Subcutaneous adipose tissue (tissue), 4 donors: ENCODE data around the gene ICA1. TPM values are rescaled to one million over a fixed set of nuclear protein-coding genes. Genes with fewer than 3 reads are reported as not detected.

Experiments used
- total RNA-seq, 4 donors: library from RNA; depleted of rRNA; stranded (reverse); fragments of >200 nt; gene quantifications; one replicate each; pipeline ENCODE4 v1.1.0, GENCODE V29; 2016
- TF ChIP-seq, protein P1 (sequence below): fragments of 450-650 bp; IDR thresholded peaks from one replicate; pipeline ENCODE4 v1.5.1; 2016; ENCODE audit warnings: low read depth, mild to moderate bottlenecking, control low read depth, antibody characterized with exemption, moderate library complexity

ICA1 gene
- total RNA-seq, 4 donors from 2014 or later = 20.9 to 55.4 (median 34.3) TPM

GRCh38 chr7:8130663-8131062 lies 131.3 kb downstream of the ICA1 start:
- TF ChIP-seq, protein P1, sequence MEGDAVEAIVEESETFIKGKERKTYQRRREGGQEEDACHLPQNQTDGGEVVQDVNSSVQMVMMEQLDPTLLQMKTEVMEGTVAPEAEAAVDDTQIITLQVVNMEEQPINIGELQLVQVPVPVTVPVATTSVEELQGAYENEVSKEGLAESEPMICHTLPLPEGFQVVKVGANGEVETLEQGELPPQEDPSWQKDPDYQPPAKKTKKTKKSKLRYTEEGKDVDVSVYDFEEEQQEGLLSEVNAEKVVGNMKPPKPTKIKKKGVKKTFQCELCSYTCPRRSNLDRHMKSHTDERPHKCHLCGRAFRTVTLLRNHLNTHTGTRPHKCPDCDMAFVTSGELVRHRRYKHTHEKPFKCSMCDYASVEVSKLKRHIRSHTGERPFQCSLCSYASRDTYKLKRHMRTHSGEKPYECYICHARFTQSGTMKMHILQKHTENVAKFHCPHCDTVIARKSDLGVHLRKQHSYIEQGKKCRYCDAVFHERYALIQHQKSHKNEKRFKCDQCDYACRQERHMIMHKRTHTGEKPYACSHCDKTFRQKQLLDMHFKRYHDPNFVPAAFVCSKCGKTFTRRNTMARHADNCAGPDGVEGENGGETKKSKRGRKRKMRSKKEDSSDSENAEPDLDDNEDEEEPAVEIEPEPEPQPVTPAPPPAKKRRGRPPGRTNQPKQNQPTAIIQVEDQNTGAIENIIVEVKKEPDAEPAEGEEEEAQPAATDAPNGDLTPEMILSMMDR = no peak

DNA sequence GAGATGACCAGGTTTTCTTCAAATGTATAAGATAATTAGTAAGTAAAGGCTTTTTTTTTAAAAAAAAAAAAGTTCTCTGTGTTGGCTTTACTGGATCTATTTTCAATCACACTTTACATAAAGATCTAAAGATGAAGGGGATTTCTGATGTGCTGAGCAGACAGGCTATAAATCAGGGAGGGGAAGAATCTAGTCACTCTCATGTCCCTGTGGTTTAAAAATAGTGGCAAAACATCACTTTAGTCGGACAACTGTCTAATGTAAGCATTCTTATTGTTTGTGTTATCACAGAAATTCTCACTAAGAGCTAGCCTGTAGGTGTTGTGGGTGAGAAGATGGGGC lies 132.7 kb downstream of the ICA1 start:
- TF ChIP-seq, protein P1 = no peak

GRCh38 chr7:8128449-8129317 lies 133.3 kb downstream of the ICA1 start:
- TF ChIP-seq, protein P1 = no peak

DNA sequence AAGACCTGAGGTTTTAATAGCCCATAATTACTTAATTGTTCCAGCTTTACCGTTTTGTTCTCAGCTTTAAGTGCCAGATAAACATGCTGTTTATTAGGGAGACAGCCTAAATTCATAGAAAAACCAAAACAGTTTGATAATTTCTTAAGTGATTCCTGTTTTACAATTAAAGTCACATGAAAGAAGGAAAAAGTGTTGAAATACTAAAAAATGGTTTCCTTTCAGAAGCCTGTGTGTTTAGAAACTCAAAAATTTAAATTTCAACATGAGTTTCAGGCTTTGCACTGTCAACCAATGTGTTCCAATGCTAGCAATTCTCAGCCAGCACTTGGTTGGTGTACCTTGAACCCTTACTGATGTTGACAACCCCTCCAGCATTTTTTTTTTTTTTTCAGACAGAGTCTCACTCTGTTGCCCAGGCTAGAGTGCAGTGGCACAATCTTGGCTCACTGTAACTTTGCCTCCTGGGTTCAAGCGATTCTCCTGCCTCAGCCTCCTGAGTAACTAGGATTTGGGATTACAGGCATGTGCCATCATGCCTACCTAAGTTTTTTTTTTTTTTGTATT lies 135.3 kb downstream of the ICA1 start:
- TF ChIP-seq, protein P1 = no peak

- TF ChIP-seq, protein P1 = no peak
Observed at GRCh38 chr7:8125680-8126444, 136.1 kb downstream of the ICA1 start.

DNA sequence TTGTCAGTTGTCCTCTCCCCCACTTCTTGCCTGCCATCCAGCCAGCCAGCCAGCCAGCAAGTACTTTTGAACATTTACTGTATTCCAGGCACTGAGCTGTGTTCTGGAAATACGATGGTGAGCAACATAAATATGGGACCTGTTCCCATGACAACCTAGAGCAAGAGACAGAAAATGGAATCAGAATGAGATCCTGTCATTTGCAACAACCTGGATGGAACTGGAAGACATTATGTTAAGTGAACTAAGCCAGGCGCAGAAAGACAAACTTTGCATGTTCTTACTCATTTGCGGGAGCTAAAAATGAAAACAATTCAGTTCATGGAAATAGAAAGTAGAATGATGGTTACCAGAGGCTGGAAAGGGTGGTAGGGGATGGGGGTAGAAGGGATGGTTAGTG lies 140.7 kb downstream of the ICA1 start:
- TF ChIP-seq, protein P1 = no peak
